Measurements from ENCODE around the gene ENDOV. TPM values are rescaled to one million over a fixed set of nuclear protein-coding genes. Genes with fewer than 3 reads are reported as not detected.

The ENDOV gene
- total RNA-seq, 1 donor: 17.8 TPM

DNA sequence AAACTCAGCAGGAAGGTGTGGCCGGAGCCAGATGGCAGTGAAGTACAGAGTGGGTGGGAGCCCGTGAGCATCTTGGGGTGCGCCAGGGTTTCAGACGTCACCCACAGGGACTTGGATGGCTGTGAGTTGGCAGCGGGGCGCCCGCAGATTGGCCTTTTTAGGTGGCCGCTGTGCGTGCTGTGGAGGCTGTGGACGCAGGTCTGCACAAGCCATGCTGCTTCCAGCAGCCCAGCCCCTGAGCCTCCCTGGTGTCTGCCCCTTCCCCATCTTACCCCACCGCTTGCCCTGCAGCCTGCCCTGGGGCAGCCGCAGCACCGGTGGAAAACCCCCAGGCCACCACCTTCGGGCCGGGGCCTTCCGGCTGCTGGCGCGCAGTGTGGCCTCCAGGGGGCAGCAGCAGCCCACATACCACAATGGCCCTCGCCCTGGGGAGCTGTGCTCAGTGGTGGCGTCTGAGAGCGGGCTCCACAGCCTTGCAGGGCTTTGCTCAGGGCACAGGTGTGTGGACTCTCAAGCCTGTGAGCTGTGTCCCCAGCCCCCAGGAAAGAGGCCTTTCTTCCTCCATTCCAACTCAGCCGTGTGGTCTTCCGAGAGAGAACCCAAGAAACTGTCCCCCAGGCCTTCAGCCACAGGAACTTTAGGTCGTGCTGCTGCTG lies 11.8 kb downstream of the ENDOV start:
- TF ChIP-seq, protein P1, sequence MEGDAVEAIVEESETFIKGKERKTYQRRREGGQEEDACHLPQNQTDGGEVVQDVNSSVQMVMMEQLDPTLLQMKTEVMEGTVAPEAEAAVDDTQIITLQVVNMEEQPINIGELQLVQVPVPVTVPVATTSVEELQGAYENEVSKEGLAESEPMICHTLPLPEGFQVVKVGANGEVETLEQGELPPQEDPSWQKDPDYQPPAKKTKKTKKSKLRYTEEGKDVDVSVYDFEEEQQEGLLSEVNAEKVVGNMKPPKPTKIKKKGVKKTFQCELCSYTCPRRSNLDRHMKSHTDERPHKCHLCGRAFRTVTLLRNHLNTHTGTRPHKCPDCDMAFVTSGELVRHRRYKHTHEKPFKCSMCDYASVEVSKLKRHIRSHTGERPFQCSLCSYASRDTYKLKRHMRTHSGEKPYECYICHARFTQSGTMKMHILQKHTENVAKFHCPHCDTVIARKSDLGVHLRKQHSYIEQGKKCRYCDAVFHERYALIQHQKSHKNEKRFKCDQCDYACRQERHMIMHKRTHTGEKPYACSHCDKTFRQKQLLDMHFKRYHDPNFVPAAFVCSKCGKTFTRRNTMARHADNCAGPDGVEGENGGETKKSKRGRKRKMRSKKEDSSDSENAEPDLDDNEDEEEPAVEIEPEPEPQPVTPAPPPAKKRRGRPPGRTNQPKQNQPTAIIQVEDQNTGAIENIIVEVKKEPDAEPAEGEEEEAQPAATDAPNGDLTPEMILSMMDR (IDR thresholded peaks at IDR 0.05; ENCODE audit: insufficient read depth, low read length): peak; percentile 94
- no peak overlapping the region for H3K4me3 ChIP-seq (ENCODE audit: low read depth, low read length)
- peak; percentile 58 for DNase-seq (ENCODE audit: low read depth)

DNA sequence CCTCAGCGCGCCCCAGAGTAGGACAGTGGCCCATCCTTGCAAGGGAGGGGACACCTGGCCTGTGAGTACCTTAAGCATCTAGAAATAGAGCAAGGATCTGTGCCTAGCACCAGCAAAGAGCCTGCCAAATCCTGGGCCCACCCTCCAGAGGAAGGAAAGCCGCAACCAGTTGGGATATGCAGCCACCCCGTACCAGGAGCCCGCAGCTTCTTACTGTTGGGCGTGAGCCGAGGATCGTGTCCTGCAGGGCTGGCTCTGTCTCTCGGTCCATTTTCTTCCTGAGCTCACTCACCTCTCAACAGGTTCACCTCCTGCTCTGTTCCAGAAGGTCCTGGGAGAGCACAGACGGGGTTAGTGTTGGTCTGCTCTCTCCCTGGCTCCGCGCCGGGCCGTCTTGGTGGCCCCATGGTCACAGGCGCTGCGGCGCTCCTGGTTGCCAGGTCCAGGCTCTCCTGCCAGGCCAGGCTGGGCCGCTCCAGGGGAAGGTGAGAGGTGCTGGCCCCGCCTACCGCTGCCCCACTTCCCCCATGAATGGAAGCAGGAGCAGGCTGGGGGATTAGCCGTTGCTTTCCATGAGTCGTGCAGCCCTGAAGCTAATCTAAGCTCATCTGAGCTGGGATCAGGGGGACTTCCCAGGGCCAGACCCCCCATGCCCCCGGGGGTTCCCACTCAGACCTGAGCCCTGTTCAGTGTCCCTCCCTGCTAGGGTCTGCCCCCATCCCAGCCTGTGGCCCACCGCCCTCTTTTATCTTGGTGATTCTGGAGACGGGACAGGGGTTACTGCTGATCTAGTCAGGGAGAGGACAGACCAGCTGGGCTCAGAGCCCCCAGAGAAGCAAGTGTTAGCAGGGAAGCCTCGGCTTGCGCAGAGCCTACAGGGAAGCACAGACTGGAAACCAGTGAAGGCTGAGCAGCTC lies 12.7 kb downstream of the ENDOV start:
- no peak for DNase-seq (ENCODE audit: low read depth)
- TF ChIP-seq, protein P1 (IDR thresholded peaks at IDR 0.05; ENCODE audit: insufficient read depth, low read length): no peak
- H3K4me3 ChIP-seq (ENCODE audit: low read depth, low read length): no peak overlapping the region

DNA sequence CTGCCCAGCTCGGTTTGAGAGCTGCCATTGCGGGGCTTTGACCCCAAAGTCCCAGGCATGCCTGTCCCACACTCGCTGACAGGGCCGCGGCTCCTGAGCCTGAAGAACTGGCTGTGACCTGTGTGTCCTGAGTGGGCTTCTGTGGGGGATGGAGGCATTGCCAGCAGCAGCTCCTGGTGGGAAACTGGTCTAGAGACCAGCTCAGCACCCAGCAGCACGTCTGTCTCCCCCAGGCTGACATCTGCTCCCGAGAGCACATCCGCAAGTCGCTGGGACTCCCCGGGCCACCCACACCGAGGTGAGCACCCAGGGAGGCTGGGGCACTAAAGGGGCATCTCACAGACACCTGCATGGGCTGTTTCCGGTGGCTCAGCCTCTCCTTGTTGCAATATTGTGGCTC lies 13.4 kb downstream of the ENDOV start:
- TF ChIP-seq, protein P1 (IDR thresholded peaks at IDR 0.05; ENCODE audit: insufficient read depth, low read length): no peak
- DNase-seq (ENCODE audit: low read depth): no peak
- no peak overlapping the region for H3K4me3 ChIP-seq (ENCODE audit: low read depth, low read length)

DNA sequence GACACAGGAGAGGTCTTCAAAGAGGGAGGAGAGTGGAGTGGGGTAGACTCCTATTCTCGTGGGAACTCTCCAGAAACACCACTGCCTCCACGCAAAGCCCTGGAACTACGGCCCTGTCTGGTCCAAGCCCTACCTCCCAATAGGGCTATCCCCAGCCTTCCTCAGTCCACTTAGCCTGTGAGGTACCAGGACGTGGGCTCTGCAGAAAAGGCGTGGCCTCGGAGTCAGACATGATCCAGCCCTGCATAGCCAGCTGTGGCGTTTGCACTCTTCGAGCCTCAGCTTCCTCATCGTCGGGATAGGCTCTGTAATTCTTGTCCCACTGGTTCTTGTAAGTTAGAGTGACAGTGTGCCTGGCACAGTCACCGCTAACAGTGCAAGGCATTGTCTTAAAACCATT lies 13.8 kb downstream of the ENDOV start:
- TF ChIP-seq, protein P1 (IDR thresholded peaks at IDR 0.05; ENCODE audit: insufficient read depth, low read length): no peak
- DNase-seq (ENCODE audit: low read depth): no peak
- no peak overlapping the region for H3K4me3 ChIP-seq (ENCODE audit: low read depth, low read length)

DNA sequence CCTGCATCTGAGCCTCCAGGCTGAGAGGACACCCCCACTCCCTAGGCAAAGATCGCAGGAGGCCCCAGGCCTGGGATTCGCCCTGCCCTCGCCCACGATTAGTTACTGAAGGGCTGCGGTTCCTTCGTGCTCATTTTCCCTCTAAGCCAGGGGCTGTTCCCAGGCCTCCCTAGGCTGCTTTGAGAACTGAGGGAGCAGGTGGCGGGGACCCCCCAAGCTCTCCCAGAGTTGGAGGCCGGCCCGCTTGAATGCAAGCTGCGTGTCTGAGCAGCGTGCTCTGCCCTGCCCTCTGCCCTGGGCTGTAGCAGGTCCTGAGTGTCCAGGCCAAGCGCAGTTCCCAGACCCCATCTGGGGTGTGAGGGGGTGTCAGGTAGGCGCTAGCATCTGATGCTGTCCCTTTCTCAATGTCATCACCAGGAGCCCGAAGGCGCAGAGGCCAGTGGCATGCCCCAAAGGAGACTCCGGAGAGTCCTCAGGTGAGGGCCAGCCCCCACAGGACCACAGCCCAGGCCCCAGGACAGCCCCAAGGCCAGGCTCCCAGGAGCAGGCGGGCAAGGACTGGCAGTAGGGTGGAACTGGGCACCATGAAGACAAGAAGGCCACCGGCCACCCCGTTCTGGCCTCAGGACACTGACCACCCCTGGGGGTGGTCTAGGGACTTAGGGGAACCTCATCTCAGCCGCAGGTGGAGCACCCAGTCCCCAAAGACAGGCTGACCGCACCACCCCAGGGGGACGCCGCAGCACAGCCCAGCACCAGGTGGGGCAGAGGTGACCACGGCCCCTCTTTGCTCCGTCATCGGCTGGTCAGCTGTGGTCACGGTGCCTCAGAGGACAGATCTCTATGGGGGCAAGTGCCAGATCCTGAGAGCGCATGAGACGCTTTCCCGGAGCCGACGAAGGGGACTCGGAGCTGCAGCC lies 14.6 kb downstream of the ENDOV start:
- H3K4me3 ChIP-seq (ENCODE audit: low read depth, low read length): no peak overlapping the region
- DNase-seq (ENCODE audit: low read depth): no peak
- TF ChIP-seq, protein P1 (IDR thresholded peaks at IDR 0.05; ENCODE audit: insufficient read depth, low read length): no peak

- TF ChIP-seq, protein P1 (IDR thresholded peaks at IDR 0.05; ENCODE audit: insufficient read depth, low read length): no peak
- no peak for DNase-seq (ENCODE audit: low read depth)
- H3K4me3 ChIP-seq (ENCODE audit: low read depth, low read length): no peak overlapping the region
Measured at GRCh38 chr17:80430446-80431245, 15.7 kb downstream of the ENDOV start.
